Measurements from ENCODE around the gene FNTB.

DNA sequence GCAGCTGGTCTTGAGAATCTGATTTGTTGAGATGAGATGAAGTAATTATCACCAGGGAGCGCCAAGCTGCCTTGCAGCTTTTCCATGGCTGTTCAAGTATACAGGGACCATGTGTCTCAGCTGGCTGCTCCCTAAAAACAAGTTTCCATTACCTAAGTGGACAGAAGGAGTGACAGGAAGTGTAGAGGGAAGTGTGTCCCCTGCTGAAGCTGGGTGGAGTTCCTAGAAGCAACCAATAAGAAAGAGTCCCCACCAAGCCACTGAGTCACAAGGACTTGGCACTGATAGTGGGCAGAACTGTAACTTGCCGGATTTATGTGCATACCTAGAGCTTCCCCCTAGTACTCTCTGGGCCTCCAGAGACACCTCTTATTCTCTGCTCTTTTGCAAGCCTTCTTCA, 42.7 kb upstream of the FNTB start:
- TF ChIP-seq, protein P1, sequence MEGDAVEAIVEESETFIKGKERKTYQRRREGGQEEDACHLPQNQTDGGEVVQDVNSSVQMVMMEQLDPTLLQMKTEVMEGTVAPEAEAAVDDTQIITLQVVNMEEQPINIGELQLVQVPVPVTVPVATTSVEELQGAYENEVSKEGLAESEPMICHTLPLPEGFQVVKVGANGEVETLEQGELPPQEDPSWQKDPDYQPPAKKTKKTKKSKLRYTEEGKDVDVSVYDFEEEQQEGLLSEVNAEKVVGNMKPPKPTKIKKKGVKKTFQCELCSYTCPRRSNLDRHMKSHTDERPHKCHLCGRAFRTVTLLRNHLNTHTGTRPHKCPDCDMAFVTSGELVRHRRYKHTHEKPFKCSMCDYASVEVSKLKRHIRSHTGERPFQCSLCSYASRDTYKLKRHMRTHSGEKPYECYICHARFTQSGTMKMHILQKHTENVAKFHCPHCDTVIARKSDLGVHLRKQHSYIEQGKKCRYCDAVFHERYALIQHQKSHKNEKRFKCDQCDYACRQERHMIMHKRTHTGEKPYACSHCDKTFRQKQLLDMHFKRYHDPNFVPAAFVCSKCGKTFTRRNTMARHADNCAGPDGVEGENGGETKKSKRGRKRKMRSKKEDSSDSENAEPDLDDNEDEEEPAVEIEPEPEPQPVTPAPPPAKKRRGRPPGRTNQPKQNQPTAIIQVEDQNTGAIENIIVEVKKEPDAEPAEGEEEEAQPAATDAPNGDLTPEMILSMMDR (IDR thresholded peaks at IDR 0.05) = no peak
- TF ChIP-seq POLR2A (IDR thresholded peaks at IDR 0.05) = no peak

Data from suprapubic skin (tissue), 3 donors.